GM18499 (cell line): ENCODE measurements around the gene CACNA2D3.

Experiments
- ATAC-seq: cut with Tn5 transposase; IDR thresholded peaks from one replicate; pipeline ENCODE4 v1.9.1; 2021; ENCODE audit warnings: moderate number of reproducible peaks; ENCODE audit not compliant: insufficient read depth, unreplicated experiment

Gene CACNA2D3

DNA sequence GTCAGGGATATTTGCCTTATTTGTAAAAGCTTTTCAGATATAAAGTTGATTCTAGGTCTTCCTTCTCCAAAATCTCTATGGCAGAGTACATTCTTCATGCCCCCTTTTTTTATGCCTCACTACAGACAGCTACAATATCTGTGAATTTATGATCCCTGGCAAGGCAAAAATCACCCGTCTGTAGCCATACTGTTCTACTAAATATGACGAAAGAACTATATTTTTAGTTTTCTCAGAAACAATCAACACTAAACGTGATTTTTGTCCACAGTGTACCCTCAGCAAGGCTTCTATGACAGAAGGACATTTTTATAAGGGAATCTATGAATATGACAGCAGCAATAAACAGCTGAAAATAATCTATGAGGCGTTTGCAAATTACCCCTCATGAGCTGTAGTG, 792.8 kb downstream of the CACNA2D3 start:
- no peak for ATAC-seq

- no peak for ATAC-seq
These were observed 793.6 kb downstream of the CACNA2D3 start for GRCh38 chr3:54915976-54916375.

- ATAC-seq = no peak
These were observed 794.4 kb downstream of the CACNA2D3 start for GRCh38 chr3:54916732-54917131.

- ATAC-seq = no peak
These were observed 794.8 kb downstream of the CACNA2D3 start for GRCh38 chr3:54917174-54917573.

GRCh38 chr3:54917862-54918261, 795.5 kb downstream of the CACNA2D3 start:
- ATAC-seq = no peak

DNA sequence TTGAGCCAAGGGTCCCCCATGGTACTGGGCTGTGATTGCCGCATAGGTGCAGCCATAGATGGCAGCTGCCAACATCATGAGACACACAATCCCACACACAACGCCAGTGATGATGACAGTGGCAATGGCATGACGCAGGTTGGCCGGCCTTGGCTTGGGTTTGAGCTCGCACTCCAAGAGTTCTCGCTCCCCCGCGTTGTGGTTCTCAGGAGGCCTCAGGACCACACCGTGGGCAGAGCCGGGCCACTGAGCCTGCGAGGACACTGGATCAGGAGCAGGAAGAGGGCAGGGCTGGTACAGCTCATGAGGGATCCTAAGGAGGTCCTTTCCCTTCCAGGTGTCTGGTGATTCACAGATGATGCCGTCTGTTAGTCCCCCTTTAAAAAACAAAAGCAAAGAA, 796.2 kb downstream of the CACNA2D3 start:
- no peak for ATAC-seq

DNA sequence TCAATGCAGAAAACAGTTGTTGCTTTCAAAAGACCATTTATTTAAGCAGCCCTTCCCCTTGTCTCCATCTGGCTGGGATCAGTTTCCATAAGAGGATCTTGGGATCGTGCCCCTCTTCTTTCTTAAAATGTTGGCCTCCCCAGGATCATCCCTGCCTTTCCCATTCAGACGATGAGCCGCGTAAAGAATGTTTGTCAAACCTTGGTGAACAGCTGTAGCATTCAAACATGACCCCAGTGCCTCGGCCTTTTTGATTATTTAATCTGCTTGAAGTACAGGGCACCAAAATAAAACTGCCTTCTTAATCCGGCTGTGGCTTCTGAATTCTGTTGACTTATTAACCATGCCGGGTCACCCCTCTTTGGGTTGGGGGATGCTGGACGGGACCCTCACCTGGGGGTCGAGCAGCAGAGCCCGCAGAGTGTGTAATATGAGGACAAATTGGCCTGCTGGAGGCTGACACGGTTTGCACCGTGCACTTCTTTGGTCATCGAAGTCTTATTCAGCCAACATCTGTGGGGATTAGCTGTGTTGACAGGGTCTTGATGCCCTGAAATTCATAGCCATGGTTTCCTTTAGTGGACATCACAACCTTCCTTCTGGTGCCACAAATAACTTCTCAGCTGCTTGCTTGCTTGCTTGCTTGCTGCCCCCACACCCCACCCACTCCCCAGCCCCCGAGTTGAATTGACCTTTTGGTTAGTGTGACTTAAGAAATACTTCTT, 805.9 kb downstream of the CACNA2D3 start, which contains the start of gene LRTM1:
LRTM1 (minus strand) TSS at position 14 of the 725 bp plus-strand sequence. CDS start 148 bp downstream, outside the sequence.
- no peak for ATAC-seq

GRCh38 chr3:54931182-54931581, 808.8 kb downstream of the CACNA2D3 start:
- no peak for ATAC-seq

GRCh38 chr3:54932606-54933005, 810.3 kb downstream of the CACNA2D3 start:
- no peak for ATAC-seq

GRCh38 chr3:54935869-54936268, 813.5 kb downstream of the CACNA2D3 start:
- no peak for ATAC-seq

- ATAC-seq = no peak
These were observed 814.2 kb downstream of the CACNA2D3 start for GRCh38 chr3:54936561-54936960.

GRCh38 chr3:54939557-54940300, 817.4 kb downstream of the CACNA2D3 start:
- no peak for ATAC-seq

DNA sequence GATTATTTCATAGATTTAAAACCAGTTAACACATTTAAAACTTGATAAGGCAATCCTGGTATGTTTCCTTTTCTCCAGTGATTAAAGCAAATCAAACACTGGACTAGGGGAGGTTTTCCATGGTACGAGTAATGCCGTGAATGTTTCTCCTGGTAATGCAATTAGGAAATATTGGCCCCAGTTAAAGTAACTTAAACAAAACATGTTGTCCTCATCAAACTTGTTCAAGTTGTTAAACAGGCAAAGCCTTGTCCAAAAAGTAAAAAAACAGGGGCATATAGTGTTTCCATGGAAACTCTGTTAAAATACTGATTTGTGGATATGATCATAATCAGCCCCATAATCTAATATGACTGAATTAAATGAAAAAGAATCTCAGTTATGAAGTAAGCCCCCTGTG, 818.6 kb downstream of the CACNA2D3 start:
- no peak for ATAC-seq

GRCh38 chr3:54941690-54942362, 819.5 kb downstream of the CACNA2D3 start:
- ATAC-seq = no peak

DNA sequence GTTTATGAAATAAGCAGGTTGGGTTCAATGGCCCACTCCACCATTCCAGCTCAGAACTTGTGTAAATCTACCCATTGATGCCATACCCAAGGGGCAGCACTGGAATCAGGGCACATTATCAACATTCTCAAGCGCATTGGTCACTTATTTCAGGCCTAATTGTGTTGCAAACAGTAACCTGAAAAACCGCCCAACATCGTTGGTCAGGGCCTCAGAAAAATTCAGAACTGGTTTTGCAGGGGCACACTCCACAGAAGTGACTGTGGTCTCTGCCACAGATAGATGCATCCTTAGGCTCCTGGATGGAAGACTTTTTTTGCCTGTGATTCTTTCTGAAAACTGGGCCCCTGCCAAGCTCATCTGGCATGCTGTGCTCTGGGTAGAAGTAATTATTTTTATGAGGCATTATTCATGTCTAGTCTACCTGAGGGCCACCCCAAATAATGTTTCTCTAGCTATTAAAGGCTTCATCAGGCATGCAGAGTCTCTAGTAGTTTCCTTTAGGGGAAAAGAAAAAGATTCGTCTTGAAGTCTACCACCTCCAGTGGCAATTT, 827.2 kb downstream of the CACNA2D3 start:
- ATAC-seq = no peak

- no peak for ATAC-seq
These were observed 828.1 kb downstream of the CACNA2D3 start for GRCh38 chr3:54950391-54951003.

- ATAC-seq = no peak
These were observed 829.1 kb downstream of the CACNA2D3 start for GRCh38 chr3:54951405-54951804.

DNA sequence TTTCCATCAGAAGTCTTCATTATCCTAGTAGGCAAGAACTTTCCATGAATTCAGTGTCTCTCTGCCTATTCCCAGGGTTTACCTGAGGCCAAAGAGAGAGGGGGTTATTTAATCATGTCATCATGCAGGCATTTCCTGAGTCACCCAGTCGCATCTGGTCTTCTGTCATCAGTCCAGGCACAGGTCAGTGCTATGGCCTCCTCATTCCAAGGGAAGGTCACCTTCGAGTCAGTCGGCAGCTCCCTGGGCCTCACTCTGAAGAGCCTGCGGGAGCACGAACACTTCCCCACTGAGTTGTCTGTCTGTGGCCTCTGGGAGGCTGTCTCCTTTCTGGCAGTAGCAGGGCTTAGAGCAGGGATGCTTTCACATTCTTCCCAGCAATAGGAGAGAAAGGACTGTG, 831.7 kb downstream of the CACNA2D3 start:
- no peak for ATAC-seq

- no peak for ATAC-seq
These were observed 832.2 kb downstream of the CACNA2D3 start for GRCh38 chr3:54954521-54954920.

DNA sequence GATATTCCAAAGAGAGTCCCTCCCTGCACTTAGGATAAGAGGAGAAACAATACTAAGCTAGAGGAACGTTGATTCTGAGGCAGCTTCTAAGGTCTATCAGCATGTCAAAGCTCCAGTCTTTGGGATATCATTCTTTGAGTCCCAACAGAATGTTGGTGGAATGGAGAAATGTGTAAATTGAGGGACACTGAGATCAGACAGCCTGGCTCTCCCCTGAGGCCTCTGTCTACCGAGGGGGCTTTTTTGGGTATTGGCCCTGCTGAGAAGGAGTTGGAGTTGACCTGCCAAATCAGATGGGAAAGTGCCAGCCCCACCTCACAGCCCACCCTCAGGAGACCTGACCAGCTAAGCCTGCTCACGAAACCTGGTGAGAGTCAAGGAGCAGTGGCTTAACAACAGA, 833.1 kb downstream of the CACNA2D3 start:
- no peak for ATAC-seq
